ENCODE results near the gene BPHL.

- TF ChIP-seq, protein P1, sequence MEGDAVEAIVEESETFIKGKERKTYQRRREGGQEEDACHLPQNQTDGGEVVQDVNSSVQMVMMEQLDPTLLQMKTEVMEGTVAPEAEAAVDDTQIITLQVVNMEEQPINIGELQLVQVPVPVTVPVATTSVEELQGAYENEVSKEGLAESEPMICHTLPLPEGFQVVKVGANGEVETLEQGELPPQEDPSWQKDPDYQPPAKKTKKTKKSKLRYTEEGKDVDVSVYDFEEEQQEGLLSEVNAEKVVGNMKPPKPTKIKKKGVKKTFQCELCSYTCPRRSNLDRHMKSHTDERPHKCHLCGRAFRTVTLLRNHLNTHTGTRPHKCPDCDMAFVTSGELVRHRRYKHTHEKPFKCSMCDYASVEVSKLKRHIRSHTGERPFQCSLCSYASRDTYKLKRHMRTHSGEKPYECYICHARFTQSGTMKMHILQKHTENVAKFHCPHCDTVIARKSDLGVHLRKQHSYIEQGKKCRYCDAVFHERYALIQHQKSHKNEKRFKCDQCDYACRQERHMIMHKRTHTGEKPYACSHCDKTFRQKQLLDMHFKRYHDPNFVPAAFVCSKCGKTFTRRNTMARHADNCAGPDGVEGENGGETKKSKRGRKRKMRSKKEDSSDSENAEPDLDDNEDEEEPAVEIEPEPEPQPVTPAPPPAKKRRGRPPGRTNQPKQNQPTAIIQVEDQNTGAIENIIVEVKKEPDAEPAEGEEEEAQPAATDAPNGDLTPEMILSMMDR (IDR thresholded peaks at IDR 0.05 in 2 of 3, conservative IDR thresholded peaks at IDR 0.05 in 1 of 3; ENCODE audit: control insufficient read depth in 2 of 3, extremely low read depth in 1 of 3, insufficient read depth in 1 of 3, low read depth in 3 of 3, low read length in 3 of 3): no peak
- TF ChIP-seq EGR1 (IDR thresholded peaks at IDR 0.05; ENCODE audit: borderline replicate concordance in 1 of 2, low read depth in 2 of 2, low read length in 2 of 2) (no peak), EZH2 (IDR thresholded peaks at IDR 0.05; ENCODE audit: borderline replicate concordance, control insufficient read depth, low read depth, low read length) (no peak), ZNF384 (IDR thresholded peaks at IDR 0.05; ENCODE audit: borderline replicate concordance, low read depth, low read length) (no peak), POLR2A (IDR thresholded peaks at IDR 0.05; ENCODE audit: low read depth, low read length) (no peak), JUNB (IDR thresholded peaks at IDR 0.05) (no peak), TAF1 (IDR thresholded peaks at IDR 0.05; ENCODE audit: borderline replicate concordance, low read depth, low read length) (no peak), CBFB (IDR thresholded peaks at IDR 0.05; ENCODE audit: low read depth) (no peak), DPF2 (IDR thresholded peaks at IDR 0.05) (no peak), ZNF274 (IDR thresholded peaks at IDR 0.05; ENCODE audit: insufficient read depth, insufficient read length) (no peak)
- TF ChIP-seq, protein P2, sequence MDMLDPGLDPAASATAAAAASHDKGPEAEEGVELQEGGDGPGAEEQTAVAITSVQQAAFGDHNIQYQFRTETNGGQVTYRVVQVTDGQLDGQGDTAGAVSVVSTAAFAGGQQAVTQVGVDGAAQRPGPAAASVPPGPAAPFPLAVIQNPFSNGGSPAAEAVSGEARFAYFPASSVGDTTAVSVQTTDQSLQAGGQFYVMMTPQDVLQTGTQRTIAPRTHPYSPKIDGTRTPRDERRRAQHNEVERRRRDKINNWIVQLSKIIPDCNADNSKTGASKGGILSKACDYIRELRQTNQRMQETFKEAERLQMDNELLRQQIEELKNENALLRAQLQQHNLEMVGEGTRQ (IDR thresholded peaks at IDR 0.05; ENCODE audit: borderline replicate concordance, low read depth, low read length): no peak
These were observed 15.0 kb downstream of the BPHL start for GRCh38 chr6:3133515-3133914.
